ENCODE measurements around the gene GLDN.

GRCh38 chr15:51315726-51316125, 25.7 kb upstream of the GLDN start:
- TF ChIP-seq FEZF1 (tag by site-specific recombination; IDR thresholded peaks at IDR 0.05) (no peak), ZFP3 (tag by site-specific recombination; IDR thresholded peaks at IDR 0.05; ENCODE audit: low read depth) (no peak), ZNF350 (tag by site-specific recombination; IDR thresholded peaks at IDR 0.05) (no peak), ZNF114 (tag by site-specific recombination; IDR thresholded peaks at IDR 0.05) (no peak), ZBTB48 (tag by site-specific recombination; IDR thresholded peaks at IDR 0.05) (no peak), ZNF266 (tag by site-specific recombination; IDR thresholded peaks at IDR 0.05; ENCODE audit: low read depth) (no peak), TCF7L2 (IDR thresholded peaks at IDR 0.05; ENCODE audit: borderline replicate concordance, low read depth, low read length) (no peak), CTCF (tag by site-specific recombination; IDR thresholded peaks at IDR 0.05) (no peak), ZNF16 (tag by site-specific recombination; IDR thresholded peaks at IDR 0.05; ENCODE audit: low read depth) (no peak), ZNF274 (IDR thresholded peaks at IDR 0.05; ENCODE audit: low read length) (no peak), ZNF274 (tag by site-specific recombination; IDR thresholded peaks at IDR 0.05; ENCODE audit: borderline replicate concordance) (no peak)
